ENCODE data around the gene AATK. TPM values are rescaled to one million over a fixed set of nuclear protein-coding genes. Genes with fewer than 3 reads are reported as not detected.

AATK gene
- total RNA-seq, 4 donors from 2014 or later: 247 to 385 (median 322) TPM

DNA sequence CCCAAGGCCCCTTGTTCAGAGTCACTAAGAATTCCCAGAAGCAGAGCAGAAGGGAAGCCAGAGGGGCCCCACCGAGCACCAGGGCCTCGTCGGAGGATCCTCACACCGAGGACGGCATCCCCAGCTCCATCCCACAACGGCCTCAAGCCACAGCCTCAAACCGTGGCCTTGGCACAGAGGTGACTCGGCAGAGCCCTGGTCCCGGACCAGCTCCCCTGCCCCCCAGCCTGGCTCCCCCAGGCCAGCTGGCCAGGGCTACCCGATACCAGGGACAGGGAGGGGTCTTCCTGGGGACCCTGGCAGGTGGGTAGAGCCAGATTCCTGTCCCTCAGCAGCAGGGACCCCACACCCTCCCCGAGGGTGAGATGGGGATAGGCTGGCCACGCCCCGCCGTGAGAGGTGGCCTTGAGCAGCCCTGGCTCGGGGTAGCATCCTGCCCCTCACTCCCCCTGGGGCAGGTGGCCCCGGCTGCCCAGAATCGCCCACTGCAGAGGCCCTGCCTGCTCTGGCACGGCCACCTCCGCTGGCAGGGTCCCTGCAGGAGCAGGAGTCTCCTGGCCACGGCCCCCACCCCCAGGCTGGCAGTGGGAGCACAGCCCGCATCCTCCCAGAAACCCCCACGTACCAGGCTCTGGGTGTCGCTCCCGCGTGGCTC lies 6.3 kb downstream of the AATK start:
- H3K4me1 ChIP-seq: peaks cover 0 to 28% (median 0%) of the 10 kb centered on the region in 4 donors
- no peaks in the 10 kb centered on the region for H3K27me3 ChIP-seq
- TF ChIP-seq, protein P1, sequence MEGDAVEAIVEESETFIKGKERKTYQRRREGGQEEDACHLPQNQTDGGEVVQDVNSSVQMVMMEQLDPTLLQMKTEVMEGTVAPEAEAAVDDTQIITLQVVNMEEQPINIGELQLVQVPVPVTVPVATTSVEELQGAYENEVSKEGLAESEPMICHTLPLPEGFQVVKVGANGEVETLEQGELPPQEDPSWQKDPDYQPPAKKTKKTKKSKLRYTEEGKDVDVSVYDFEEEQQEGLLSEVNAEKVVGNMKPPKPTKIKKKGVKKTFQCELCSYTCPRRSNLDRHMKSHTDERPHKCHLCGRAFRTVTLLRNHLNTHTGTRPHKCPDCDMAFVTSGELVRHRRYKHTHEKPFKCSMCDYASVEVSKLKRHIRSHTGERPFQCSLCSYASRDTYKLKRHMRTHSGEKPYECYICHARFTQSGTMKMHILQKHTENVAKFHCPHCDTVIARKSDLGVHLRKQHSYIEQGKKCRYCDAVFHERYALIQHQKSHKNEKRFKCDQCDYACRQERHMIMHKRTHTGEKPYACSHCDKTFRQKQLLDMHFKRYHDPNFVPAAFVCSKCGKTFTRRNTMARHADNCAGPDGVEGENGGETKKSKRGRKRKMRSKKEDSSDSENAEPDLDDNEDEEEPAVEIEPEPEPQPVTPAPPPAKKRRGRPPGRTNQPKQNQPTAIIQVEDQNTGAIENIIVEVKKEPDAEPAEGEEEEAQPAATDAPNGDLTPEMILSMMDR (IDR thresholded peaks at IDR 0.05): no peak
- TF ChIP-seq EP300 (IDR thresholded peaks at IDR 0.05): no peak
- no peak for TF ChIP-seq POLR2A (IDR thresholded peaks at IDR 0.05)
- H3K27ac ChIP-seq: peak overlapping the region; percentile 28 to 60 (median 33)
- H3K9me3 ChIP-seq: no peaks in the 10 kb centered on the region
- 70 to 71% methylated on average over 11 of the region's 25 CpGs for WGBS, 2 donors
- peak overlapping the region; percentile 7 to 31 (median 22) for H3K4me3 ChIP-seq
- no peaks in the 10 kb centered on the region for H3K36me3 ChIP-seq
- no peak for DNase-seq (ENCODE audit: low spot score in 2 of 2)

DNA sequence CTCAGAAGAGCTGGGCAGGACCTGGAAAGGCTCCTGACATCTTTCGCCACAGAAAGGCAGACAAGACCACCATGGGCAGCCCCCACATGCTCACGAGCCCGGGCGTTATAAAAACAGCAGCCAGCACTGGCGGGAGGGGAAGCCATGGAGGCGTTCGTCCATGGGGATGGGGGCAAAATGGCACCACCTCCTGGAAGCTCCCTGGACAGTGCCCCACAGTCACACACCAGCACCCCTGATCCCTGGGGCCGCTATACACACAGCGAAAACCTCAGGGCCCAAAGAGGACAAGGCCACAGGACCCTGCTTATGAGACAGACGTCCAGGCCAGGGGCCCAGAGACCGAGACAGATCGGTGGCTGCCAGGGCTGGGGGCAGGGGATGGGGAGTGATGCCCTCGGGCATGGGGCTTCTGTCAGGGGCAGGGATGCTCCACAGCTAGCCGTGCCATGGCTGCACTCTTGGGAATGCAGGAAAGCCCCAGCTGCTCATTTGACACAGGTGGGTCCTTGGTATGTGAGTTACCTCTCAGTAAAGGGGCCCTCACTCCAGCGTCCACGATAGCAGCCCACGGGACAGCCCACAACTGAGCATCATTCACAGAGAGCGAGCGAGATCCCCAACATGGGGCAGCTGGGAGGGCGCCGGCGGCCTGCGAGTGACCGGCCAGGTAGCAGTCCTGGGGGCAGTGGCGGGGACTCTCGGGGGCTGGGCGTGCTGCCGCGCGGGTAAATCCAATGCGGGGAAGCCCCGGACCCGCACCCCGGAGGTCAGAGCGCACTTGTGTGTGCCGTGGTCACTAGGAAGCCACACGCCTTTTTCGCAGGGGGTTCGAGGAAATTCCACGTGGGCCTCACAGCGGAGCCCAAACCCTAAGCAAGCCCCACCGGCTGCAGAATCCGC lies 7.1 kb downstream of the AATK start:
- WGBS, 2 donors: 88 to 91% methylated on average over 33 to 40 of the region's 43 CpGs
- Histone ChIP-seq H3K9me3 (no peaks in the 10 kb centered on the region), H3K4me1 (peaks cover 0 to 20% (median 0%) of the 10 kb centered on the region in 4 donors), H3K36me3 (no peaks in the 10 kb centered on the region), H3K27ac (no peak overlapping the region), H3K4me3 (no peak overlapping the region), H3K27me3 (no peaks in the 10 kb centered on the region)
- DNase-seq (ENCODE audit: low spot score in 2 of 2): no peak
- TF ChIP-seq POLR2A (IDR thresholded peaks at IDR 0.05) (no peak), EP300 (IDR thresholded peaks at IDR 0.05) (no peak)
- TF ChIP-seq, protein P1 (IDR thresholded peaks at IDR 0.05): no peak

DNA sequence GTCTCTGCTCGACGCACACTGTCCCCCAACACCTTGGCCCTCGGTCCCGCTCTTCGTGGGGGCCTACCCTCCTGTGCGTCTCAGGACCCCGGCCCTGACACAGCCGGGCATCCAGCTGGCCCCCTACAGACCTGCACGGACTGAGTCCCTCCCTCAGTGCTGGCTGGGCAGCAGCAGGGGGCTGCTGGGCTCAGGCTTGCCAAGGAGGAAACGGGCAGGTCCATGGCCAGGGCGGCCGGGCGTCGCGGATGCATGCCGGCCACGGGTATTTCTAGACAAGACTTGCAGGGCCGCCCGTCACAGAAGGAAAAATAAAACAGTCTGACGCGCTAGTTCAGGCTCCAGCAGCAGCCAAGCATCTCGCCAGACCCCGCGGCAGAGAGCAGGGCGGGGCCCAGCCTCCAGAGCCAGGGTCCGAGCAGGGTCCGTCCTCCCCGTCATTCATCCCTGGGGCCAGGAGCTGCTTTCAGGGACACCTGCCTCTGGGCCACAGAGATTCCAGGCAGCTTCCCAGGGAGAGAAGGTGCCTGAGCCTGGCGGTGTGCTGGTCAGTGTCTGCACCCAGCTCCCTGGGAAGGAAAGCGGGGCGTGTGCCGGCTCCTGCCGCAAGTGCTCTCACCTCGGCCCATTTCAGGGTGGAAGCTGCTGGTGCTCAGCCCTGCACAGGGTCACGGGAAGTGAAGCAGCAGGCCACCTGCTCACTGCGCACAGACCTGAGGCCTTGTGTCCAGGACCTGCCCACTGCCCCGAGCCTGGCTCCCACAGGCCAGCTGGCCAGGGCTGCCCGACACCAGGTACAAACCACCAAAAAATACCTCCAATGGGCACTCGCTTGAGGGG lies 8.0 kb downstream of the AATK start:
- H3K4me1 ChIP-seq: peaks cover 0 to 15% (median 0%) of the 10 kb centered on the region in 4 donors
- TF ChIP-seq, protein P1 (IDR thresholded peaks at IDR 0.05): no peak
- TF ChIP-seq POLR2A (IDR thresholded peaks at IDR 0.05) (no peak), EP300 (IDR thresholded peaks at IDR 0.05) (no peak)
- no peaks in the 10 kb centered on the region for H3K27me3 ChIP-seq
- DNase-seq (ENCODE audit: low spot score in 2 of 2): no peak
- no peaks in the 10 kb centered on the region for H3K9me3 ChIP-seq
- H3K36me3 ChIP-seq: no peaks in the 10 kb centered on the region
- WGBS, 2 donors: 90 to 93% methylated on average over 28 to 31 of the region's 39 CpGs
- H3K27ac ChIP-seq: no peak overlapping the region
- no peak overlapping the region for H3K4me3 ChIP-seq

DNA sequence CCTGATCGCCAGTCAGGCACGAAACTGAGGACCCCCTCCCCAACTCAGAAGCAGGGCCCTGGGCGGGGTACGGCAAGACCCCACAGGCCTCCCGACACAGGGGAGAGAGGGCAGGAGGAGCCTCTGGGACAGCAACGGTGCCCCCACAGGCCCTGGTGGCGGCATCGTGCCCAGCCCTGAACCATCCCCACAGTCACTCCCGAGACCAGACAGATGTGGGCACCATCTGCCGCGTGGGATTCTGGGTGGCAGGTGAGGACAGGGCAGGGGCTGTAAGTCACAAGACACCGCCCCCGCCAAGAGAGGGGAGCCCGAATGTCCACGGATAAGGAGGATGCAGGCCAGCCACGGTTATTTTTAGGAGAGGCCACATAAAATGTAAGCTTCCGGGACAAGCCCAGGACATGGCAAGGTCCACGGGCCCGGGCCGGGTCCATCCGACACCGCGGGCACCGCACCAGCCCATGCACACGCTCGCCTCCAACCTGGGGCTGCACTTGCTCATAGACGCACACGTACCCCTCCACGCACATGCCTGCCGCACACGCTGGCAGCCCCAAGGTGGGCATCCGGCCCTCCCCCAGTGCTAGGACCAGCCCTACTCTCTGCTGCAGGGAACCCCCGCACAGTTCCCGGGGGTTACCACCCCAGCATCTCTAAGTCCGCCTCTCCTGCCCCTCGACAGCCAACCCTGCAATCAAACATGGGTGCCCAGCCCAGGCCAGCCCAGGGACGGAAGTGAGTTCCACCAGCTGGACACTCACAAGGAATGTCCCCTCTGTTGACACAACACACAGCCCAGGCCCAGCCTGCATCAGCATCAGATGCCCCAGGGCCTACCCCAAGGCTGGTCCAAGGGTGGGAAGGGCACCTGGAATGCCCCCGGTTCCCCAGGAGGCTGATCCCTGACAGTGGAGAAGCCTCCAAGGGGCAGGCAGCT lies 8.9 kb downstream of the AATK start:
- H3K4me3 ChIP-seq: no peak overlapping the region
- H3K36me3 ChIP-seq: no peaks in the 10 kb centered on the region
- H3K27me3 ChIP-seq: no peaks in the 10 kb centered on the region
- no peak for DNase-seq (ENCODE audit: low spot score in 2 of 2)
- TF ChIP-seq EP300 (IDR thresholded peaks at IDR 0.05): no peak
- TF ChIP-seq, protein P1 (IDR thresholded peaks at IDR 0.05): no peak
- no peak for TF ChIP-seq POLR2A (IDR thresholded peaks at IDR 0.05)
- no peak overlapping the region for H3K27ac ChIP-seq
- 87 to 94% methylated on average over 35 to 36 of the region's 38 CpGs for WGBS, 2 donors
- peaks cover 0 to 25% (median 0%) of the 10 kb centered on the region in 4 donors for H3K4me1 ChIP-seq
- H3K9me3 ChIP-seq: no peaks in the 10 kb centered on the region

Measured in tibial nerve (tissue), 4 donors.